GM18499 (cell line): ENCODE data around the gene STOML2.

Experiments used
- ATAC-seq: cut with Tn5 transposase; IDR thresholded peaks from one replicate; pipeline ENCODE4 v1.9.1; 2021; ENCODE audit warnings: moderate number of reproducible peaks; ENCODE audit not compliant: insufficient read depth, unreplicated experiment

STOML2 gene

GRCh38 chr9:35108461-35108860 is 5.5 kb upstream of the STOML2 start:
- ATAC-seq: no peak

GRCh38 chr9:35107297-35108290 is 4.7 kb upstream of the STOML2 start:
- no peak for ATAC-seq

- ATAC-seq: no peak
These were observed 3.4 kb upstream of the STOML2 start for GRCh38 chr9:35106343-35106730.

- ATAC-seq: no peak
These were observed 2.8 kb upstream of the STOML2 start for GRCh38 chr9:35105571-35106342.

- no peak for ATAC-seq
These were observed 2.2 kb upstream of the STOML2 start for GRCh38 chr9:35105126-35105525.

- no peak for ATAC-seq
These were observed 1.7 kb upstream of the STOML2 start for GRCh38 chr9:35104586-35104985.

- ATAC-seq: no peak
These were observed 795 bp upstream of the STOML2 start for GRCh38 chr9:35103660-35104191.

GRCh38 chr9:35102465-35102768 is 514 bp downstream of the STOML2 start:
- ATAC-seq: no peak

GRCh38 chr9:35097573-35097972 is 5.4 kb downstream of the STOML2 start:
- ATAC-seq: no peak

GRCh38 chr9:35096035-35096849 is 6.7 kb downstream of the STOML2 start, which contains the start of gene PIGO:
Gene PIGO, minus strand, starts transcription at chr9:35096591. Its CDS starts 1,026 bp downstream, at chr9:35095565.
- ATAC-seq: no peak

GRCh38 chr9:35091536-35091935 is 11.4 kb downstream of the STOML2 start:
- ATAC-seq: no peak

- no peak for ATAC-seq
These were observed 13.5 kb downstream of the STOML2 start for GRCh38 chr9:35089434-35089833.

GRCh38 chr9:35085078-35085477 is 17.9 kb downstream of the STOML2 start:
- no peak for ATAC-seq

GRCh38 chr9:35079426-35080341 is 23.2 kb downstream of the STOML2 start, which contains the start of gene FANCG:
Gene FANCG, minus strand, starts transcription at chr9:35079942. Its CDS starts 418 bp downstream, at chr9:35079524.
- peak; percentile 75 for ATAC-seq

GRCh38 chr9:35079041-35079425 is 23.9 kb downstream of the STOML2 start:
- no peak for ATAC-seq

- no peak for ATAC-seq
These were observed 24.9 kb downstream of the STOML2 start for GRCh38 chr9:35078066-35078465.

GRCh38 chr9:35076848-35077247 is 26.1 kb downstream of the STOML2 start:
- no peak for ATAC-seq

- ATAC-seq: no peak
These were observed 27.6 kb downstream of the STOML2 start for GRCh38 chr9:35075358-35075757.

GRCh38 chr9:35074791-35075190 is 28.1 kb downstream of the STOML2 start:
- no peak for ATAC-seq
